Tibial artery (tissue), 4 donors: ENCODE results near the gene DACH1.

Source experiments
- DNase-seq, 2 donors: peaks; one replicate each; pipeline ENCODE4 v3.0.0-alpha.2; 2019
- H3K27ac ChIP-seq, 2 donors: fragments of 200-600 bp; sonication (generic) in 1 of 2; 1 replicate in 1 of 2; 2 replicates in 1 of 2; pipeline ENCODE4 v1.5.1; 2018 to 2019; ENCODE audit warnings: mild to moderate bottlenecking in 1 of 2
- H3K27me3 ChIP-seq, 2 donors: fragments of 200-600 bp; sonication (generic) in 1 of 2; one replicate each; pipeline versions ENCODE4 v1.5.1 to v1.6.0; 2016 to 2019
- H3K36me3 ChIP-seq, 3 donors: fragments of 200-600 bp; sonication (generic) in 2 of 3; one replicate each; pipeline ENCODE4 v1.5.1; 2016 to 2019; ENCODE audit warnings: mild to moderate bottlenecking in 2 of 3
- H3K4me1 ChIP-seq, 4 donors: fragments of 200-600 bp; sonication (generic) in 2 of 4; 1 replicate in 3 of 4; 2 replicates in 1 of 4; pipeline ENCODE4 v1.5.1; 2016 to 2019
- H3K4me3 ChIP-seq, 2 donors: fragments of 200-600 bp; sonication (generic) in 1 of 2; 1 replicate in 1 of 2; 2 replicates in 1 of 2; pipeline ENCODE4 v1.5.1; 2018 to 2019; ENCODE audit warnings: mild to moderate bottlenecking in 2 of 2
- H3K9me3 ChIP-seq, 3 donors: fragments of 200-600 bp; sonication (generic) in 1 of 3; one replicate each; pipeline ENCODE4 v1.5.1; 2016 to 2019
- intact Hi-C: fragments of 100-400 bp; cut with DNase I; formaldehyde crosslinking; loops from one replicate; pipeline ENCODE4 v1.15.0; 2023; ENCODE audit warnings: low total_unique reads
- TF ChIP-seq, protein P1 (sequence below), 2 experiments: fragments of 200-600 bp in 1 of 2; fragments of 450-650 bp in 1 of 2; IDR thresholded peaks; one replicate each; pipeline ENCODE4 v1.5.1; 2017 to 2019; ENCODE audit warnings: antibody characterized with exemption in 2 of 2, mild to moderate bottlenecking in 1 of 2, moderate library complexity in 1 of 2

The DACH1 gene

DNA sequence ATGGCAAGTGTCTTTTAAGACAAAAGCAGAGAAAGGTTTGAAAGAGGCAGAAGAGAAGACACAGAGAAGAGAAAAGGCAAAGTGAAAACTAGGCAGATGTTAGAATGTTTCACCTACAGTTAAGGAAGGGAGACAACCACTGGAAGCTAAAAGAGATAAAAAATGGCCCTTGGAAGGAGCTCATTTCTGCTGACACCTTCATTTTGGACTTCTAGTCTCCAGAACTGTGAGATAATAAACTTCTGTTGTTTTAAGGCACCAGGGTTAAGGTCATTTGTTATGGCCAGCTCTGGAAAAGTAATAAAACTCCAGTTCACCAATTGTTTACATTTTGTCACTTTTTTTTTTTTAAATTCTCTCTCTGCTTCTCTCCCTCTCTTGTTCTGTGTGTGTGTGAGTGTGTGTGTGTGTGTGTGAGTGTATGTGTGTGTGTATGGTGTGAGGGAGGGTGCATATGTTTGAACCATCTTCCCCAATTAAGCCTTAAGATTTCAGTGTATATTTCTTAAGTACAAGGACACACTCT lies 374.6 kb downstream of the DACH1 start:
- H3K4me3 ChIP-seq: no peak overlapping the region
- TF ChIP-seq, protein P1, sequence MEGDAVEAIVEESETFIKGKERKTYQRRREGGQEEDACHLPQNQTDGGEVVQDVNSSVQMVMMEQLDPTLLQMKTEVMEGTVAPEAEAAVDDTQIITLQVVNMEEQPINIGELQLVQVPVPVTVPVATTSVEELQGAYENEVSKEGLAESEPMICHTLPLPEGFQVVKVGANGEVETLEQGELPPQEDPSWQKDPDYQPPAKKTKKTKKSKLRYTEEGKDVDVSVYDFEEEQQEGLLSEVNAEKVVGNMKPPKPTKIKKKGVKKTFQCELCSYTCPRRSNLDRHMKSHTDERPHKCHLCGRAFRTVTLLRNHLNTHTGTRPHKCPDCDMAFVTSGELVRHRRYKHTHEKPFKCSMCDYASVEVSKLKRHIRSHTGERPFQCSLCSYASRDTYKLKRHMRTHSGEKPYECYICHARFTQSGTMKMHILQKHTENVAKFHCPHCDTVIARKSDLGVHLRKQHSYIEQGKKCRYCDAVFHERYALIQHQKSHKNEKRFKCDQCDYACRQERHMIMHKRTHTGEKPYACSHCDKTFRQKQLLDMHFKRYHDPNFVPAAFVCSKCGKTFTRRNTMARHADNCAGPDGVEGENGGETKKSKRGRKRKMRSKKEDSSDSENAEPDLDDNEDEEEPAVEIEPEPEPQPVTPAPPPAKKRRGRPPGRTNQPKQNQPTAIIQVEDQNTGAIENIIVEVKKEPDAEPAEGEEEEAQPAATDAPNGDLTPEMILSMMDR (IDR thresholded peaks at IDR 0.05): no peak
- no peak for DNase-seq
- H3K27ac ChIP-seq: no peak overlapping the region
- H3K27me3 ChIP-seq: no peaks in the 10 kb centered on the region
- H3K36me3 ChIP-seq: no peaks in the 10 kb centered on the region
- H3K9me3 ChIP-seq: no peaks in the 10 kb centered on the region
- H3K4me1 ChIP-seq: no peaks in the 10 kb centered on the region
- intact Hi-C loops: no loop called here

DNA sequence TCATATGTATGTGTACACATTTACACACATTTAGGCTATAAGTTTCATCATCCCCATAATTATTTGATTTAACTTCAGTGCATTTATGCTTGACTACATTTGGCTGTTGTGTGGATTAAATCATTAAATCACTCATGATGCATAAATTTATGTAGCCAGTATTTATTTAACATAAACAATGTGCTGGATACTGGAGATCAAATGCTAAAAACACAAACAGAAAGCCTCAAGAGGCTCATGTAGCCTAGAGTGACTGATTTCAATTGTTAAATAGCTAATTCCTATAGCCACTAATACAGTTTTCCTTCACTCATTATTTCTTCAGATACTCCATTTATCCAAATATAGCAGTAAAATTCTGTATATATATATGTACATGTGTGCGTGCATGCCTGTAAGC lies 376.0 kb downstream of the DACH1 start:
- Histone ChIP-seq H3K4me1 (no peaks in the 10 kb centered on the region), H3K9me3 (no peaks in the 10 kb centered on the region), H3K4me3 (no peak overlapping the region), H3K36me3 (no peaks in the 10 kb centered on the region), H3K27ac (no peak overlapping the region), H3K27me3 (no peaks in the 10 kb centered on the region)
- TF ChIP-seq, protein P1 (IDR thresholded peaks at IDR 0.05): no peak
- intact Hi-C loops: no loop called here
- no peak for DNase-seq

DNA sequence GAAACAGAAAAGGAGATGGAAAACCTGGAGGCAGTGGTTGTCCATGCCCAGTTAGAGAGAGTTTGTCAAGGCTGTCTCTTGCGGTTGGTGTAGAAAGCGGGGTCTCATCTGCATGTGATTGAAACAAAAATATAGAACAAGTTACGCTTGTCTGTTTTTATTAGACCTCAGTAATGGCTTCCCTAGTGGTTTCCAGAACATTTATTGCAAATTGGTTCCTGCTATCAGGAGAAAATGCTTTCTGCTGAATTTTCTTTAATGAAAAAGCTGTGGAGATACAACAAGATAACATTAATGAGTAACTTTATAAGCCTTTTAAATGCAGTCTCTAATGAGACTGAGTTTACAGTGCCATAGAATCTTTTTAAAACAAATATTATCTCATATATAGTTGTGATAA lies 378.0 kb downstream of the DACH1 start:
- Histone ChIP-seq H3K36me3 (no peaks in the 10 kb centered on the region), H3K4me3 (no peak overlapping the region), H3K4me1 (no peaks in the 10 kb centered on the region), H3K9me3 (no peaks in the 10 kb centered on the region), H3K27ac (no peak overlapping the region), H3K27me3 (no peaks in the 10 kb centered on the region)
- TF ChIP-seq, protein P1 (IDR thresholded peaks at IDR 0.05): no peak
- DNase-seq: no peak
- intact Hi-C loops: no loop called here

DNA sequence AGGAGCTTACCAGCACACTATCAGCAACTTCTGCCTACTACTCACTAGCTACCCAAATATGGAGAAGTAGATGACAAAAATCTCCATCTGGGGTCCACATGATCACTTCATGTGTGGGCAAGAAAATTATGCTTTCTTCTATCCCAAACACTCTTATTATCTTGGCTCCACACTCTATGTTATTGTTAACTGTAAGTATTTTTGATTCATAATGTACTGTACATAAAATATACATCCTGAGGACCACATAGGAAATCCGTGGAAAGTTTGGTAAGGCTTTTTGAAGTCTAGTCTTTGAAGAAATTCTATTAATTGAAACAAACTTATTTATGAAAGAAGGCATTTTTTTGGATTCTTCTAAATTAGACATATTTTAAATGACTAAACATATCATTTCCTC lies 378.8 kb downstream of the DACH1 start:
- intact Hi-C loops: no loop called here
- DNase-seq: no peak
- H3K4me3 ChIP-seq: no peak overlapping the region
- TF ChIP-seq, protein P1 (IDR thresholded peaks at IDR 0.05): no peak
- H3K27ac ChIP-seq: no peak overlapping the region
- H3K36me3 ChIP-seq: no peaks in the 10 kb centered on the region
- H3K4me1 ChIP-seq: no peaks in the 10 kb centered on the region
- no peaks in the 10 kb centered on the region for H3K9me3 ChIP-seq
- no peaks in the 10 kb centered on the region for H3K27me3 ChIP-seq

DNA sequence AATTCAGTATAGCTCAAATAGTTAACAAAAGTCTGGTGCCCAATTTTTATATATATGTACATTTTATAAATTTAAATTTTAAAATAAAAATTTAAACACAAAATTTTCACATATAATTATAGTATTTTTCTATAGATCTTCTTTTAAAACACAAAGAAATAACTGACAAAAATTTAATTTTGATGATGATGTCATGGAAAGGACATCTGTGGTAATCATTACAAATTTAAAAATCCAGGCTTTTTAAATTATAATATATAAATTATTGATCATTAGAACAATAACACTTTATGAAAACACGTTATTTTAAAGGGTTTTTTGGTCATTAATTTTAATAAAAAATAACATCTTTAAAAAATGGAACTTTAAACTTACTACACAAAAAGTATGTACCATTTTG lies 381.1 kb downstream of the DACH1 start:
- H3K27me3 ChIP-seq: no peaks in the 10 kb centered on the region
- no peaks in the 10 kb centered on the region for H3K4me1 ChIP-seq
- DNase-seq: no peak
- TF ChIP-seq, protein P1 (IDR thresholded peaks at IDR 0.05): no peak
- H3K36me3 ChIP-seq: no peaks in the 10 kb centered on the region
- no peak overlapping the region for H3K4me3 ChIP-seq
- intact Hi-C loops: no loop called here
- no peak overlapping the region for H3K27ac ChIP-seq
- no peaks in the 10 kb centered on the region for H3K9me3 ChIP-seq

DNA sequence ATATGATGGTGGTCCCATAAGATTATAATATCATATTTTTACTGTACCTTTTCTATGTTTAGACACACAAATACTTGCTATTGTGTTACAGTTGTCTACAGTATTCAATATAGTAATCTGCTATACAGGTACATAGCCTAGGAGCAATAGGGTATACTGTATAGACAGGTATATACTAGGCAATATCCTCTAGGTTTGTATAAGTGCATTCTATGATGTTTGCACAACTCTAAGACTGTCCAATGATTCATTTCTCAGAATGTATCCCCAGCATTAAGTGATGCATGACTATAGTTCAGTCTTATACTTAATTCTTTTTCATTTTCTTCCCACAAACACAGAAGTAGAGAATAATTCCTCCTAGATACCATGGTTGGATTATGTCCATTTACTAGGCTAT lies 383.3 kb downstream of the DACH1 start:
- no peak for DNase-seq
- TF ChIP-seq, protein P1 (IDR thresholded peaks at IDR 0.05): no peak
- intact Hi-C loops: no loop called here

More for the DNA sequence above, 383.3 kb downstream of the DACH1 start:
- H3K4me1 ChIP-seq: no peaks in the 10 kb centered on the region
- H3K27me3 ChIP-seq: no peaks in the 10 kb centered on the region
- no peak overlapping the region for H3K4me3 ChIP-seq
- no peaks in the 10 kb centered on the region for H3K9me3 ChIP-seq
- no peak overlapping the region for H3K27ac ChIP-seq
- no peaks in the 10 kb centered on the region for H3K36me3 ChIP-seq
